H9 (cell line): Measurements from ENCODE around the gene LRRC38. TPM values are rescaled to one million over a fixed set of nuclear protein-coding genes. Genes with fewer than 3 reads are reported as not detected.

ENCODE experiments used
- DNase-seq: peaks from one replicate; pipeline ENCODE4 v3.0.0-alpha.2; 2017
- H2AFZ ChIP-seq: one replicate; pipeline ENCODE4 v1.6.1; 2013; ENCODE audit warnings: mild to moderate bottlenecking, low read length, control low read depth, moderate library complexity
- H2AK5ac ChIP-seq: 2 replicates; pipeline ENCODE4 v1.6.1; 2013; ENCODE audit warnings: low read length, control low read depth, mixed read lengths; ENCODE audit not compliant: insufficient read length
- H2BK120ac ChIP-seq: one replicate; pipeline ENCODE4 v1.6.1; 2013; ENCODE audit warnings: low read depth, mild to moderate bottlenecking, low read length, control low read depth, inconsistent platforms; ENCODE audit not compliant: poor library complexity, severe bottlenecking
- H2BK12ac ChIP-seq: 2 replicates; pipeline ENCODE4 v1.6.1; 2013; ENCODE audit warnings: low read length, control low read depth, mixed read lengths, low read depth; ENCODE audit not compliant: insufficient read length
- H2BK15ac ChIP-seq: 2 replicates; pipeline ENCODE4 v1.6.1; 2013; ENCODE audit warnings: low read depth, low read length, control low read depth
- H2BK20ac ChIP-seq: one replicate; pipeline ENCODE4 v1.6.1; 2013; ENCODE audit warnings: low read depth, mild to moderate bottlenecking, low read length, control low read depth, inconsistent platforms; ENCODE audit not compliant: poor library complexity, severe bottlenecking
- H2BK5ac ChIP-seq: 2 replicates; pipeline ENCODE4 v1.6.1; 2013; ENCODE audit warnings: low read length, control low read depth, mixed read lengths; ENCODE audit not compliant: insufficient read length
- H3K14ac ChIP-seq: 2 replicates; pipeline ENCODE4 v1.6.1; 2013; ENCODE audit warnings: low read length, control low read depth; ENCODE audit not compliant: insufficient read depth
- H3K18ac ChIP-seq: 2 replicates; pipeline ENCODE4 v1.6.1; 2013; ENCODE audit warnings: low read depth, mild to moderate bottlenecking, mixed read lengths, low read length, control low read depth; ENCODE audit not compliant: insufficient read length
- H3K23ac ChIP-seq: 2 replicates; pipeline ENCODE4 v1.6.1; 2013; ENCODE audit warnings: low read length, control low read depth, mixed read lengths, low read depth; ENCODE audit not compliant: insufficient read length
- H3K23me2 ChIP-seq: 2 replicates; pipeline ENCODE4 v1.6.1; 2013; ENCODE audit warnings: low read depth, mild to moderate bottlenecking, mixed read lengths, low read length, control low read depth; ENCODE audit not compliant: insufficient read length, poor library complexity, severe bottlenecking
- H3K27ac ChIP-seq: 2 replicates; pipeline ENCODE4 v1.5.1; 2013; ENCODE audit warnings: low read length, control low read depth, mixed read lengths, low read depth; ENCODE audit not compliant: insufficient read length
- H3K27me3 ChIP-seq: 2 replicates; pipeline ENCODE4 v1.6.1; 2013; ENCODE audit warnings: low read length, control low read depth, inconsistent platforms; ENCODE audit not compliant: insufficient read depth
- H3K4ac ChIP-seq: 2 replicates; pipeline ENCODE4 v1.6.1; 2013; ENCODE audit warnings: low read depth, mild to moderate bottlenecking, control low read depth, inconsistent platforms, low read length, moderate library complexity
- H3K4me1 ChIP-seq: 2 replicates; pipeline ENCODE4 v1.6.1; 2013; ENCODE audit warnings: low read length, control low read depth, inconsistent platforms; ENCODE audit not compliant: insufficient read depth
- H3K4me2 ChIP-seq: 2 replicates; pipeline ENCODE4 v1.6.1; 2013; ENCODE audit warnings: low read length, control low read depth, mixed read lengths; ENCODE audit not compliant: insufficient read length, insufficient read depth
- H3K56ac ChIP-seq: 2 replicates; pipeline ENCODE4 v1.6.1; 2013; ENCODE audit warnings: low read depth, mild to moderate bottlenecking, mixed read lengths, low read length, control low read depth; ENCODE audit not compliant: insufficient read length
- H3K79me1 ChIP-seq: 2 replicates; pipeline ENCODE4 v1.6.1; 2013; ENCODE audit warnings: low read depth, mild to moderate bottlenecking, moderate library complexity, low read length, control low read depth, inconsistent platforms; ENCODE audit not compliant: insufficient read depth, poor library complexity, severe bottlenecking
- H3K79me2 ChIP-seq: 2 replicates; pipeline ENCODE4 v1.6.1; 2013; ENCODE audit warnings: low read length, control low read depth, inconsistent platforms; ENCODE audit not compliant: insufficient read depth
- H3K9ac ChIP-seq: 2 replicates; pipeline ENCODE4 v1.6.1; 2013; ENCODE audit warnings: low read length, control low read depth, mixed read lengths; ENCODE audit not compliant: insufficient read length; ENCODE audit errors: extremely low read depth
- H3K9me3 ChIP-seq: one replicate; pipeline ENCODE4 v1.6.1; 2013; ENCODE audit warnings: low read depth, low read length, inconsistent platforms; ENCODE audit not compliant: control insufficient read depth
- H3T11ph ChIP-seq: one replicate; pipeline ENCODE4 v1.6.1; 2013; ENCODE audit warnings: mild to moderate bottlenecking, low read length, control low read depth, inconsistent platforms
- H4K20me1 ChIP-seq: one replicate; pipeline ENCODE4 v1.6.1; 2013; ENCODE audit not compliant: control insufficient read depth, insufficient read length, insufficient read depth
- H4K5ac ChIP-seq: 2 replicates; pipeline ENCODE4 v1.6.1; 2013; ENCODE audit warnings: low read depth, mild to moderate bottlenecking, mixed read lengths, low read length, control low read depth; ENCODE audit not compliant: insufficient read length
- H4K8ac ChIP-seq: replicated peaks from 2 replicates; pipeline ENCODE4 v1.6.1; 2013; ENCODE audit warnings: low read length, control low read depth, mixed read lengths, low read depth; ENCODE audit not compliant: insufficient read length
- H4K91ac ChIP-seq: 2 replicates; pipeline ENCODE4 v1.6.1; 2013; ENCODE audit warnings: low read depth, mild to moderate bottlenecking, moderate library complexity, mixed read lengths, low read length, control low read depth; ENCODE audit not compliant: insufficient read length
- H3K27ac Mint-ChIP-seq, 3 experiments: 2 replicates in 2 of 3; 3 replicates in 1 of 3; pipeline ENCODE4 v1.8.0; 2020 to 2021; ENCODE audit warnings: mixed read lengths in 3 of 3, mild to moderate bottlenecking in 1 of 3, moderate library complexity in 1 of 3
- H3K27me3 Mint-ChIP-seq: 2 replicates; pipeline ENCODE4 v1.8.0; 2021; ENCODE audit warnings: low read depth, mild to moderate bottlenecking, moderate library complexity, mixed read lengths
- H3K36me3 Mint-ChIP-seq, 3 experiments: 2 replicates in 2 of 3; 3 replicates in 1 of 3; pipeline ENCODE4 v1.8.0; 2020 to 2021; ENCODE audit warnings: low read depth in 3 of 3, mixed read lengths in 3 of 3; ENCODE audit not compliant: insufficient read depth in 1 of 3
- H3K4me1 Mint-ChIP-seq, 2 experiments: 2 replicates each; pipeline ENCODE4 v1.8.0; 2020; ENCODE audit warnings: mixed read lengths in 2 of 2
- H3K4me3 Mint-ChIP-seq, 2 experiments: 2 replicates in 1 of 2; 3 replicates in 1 of 2; pipeline ENCODE4 v1.8.0; 2020 to 2021; ENCODE audit warnings: mild to moderate bottlenecking in 2 of 2, mixed read lengths in 2 of 2, moderate library complexity in 1 of 2
- H3K9me3 Mint-ChIP-seq, 2 experiments: 2 replicates in 1 of 2; 3 replicates in 1 of 2; pipeline ENCODE4 v1.8.0; 2020; ENCODE audit warnings: mild to moderate bottlenecking in 2 of 2, mixed read lengths in 2 of 2, moderate library complexity in 1 of 2
- WGBS: extraction: QIAGEN DNeasy Blood & Tissue Kit; methylation state at CpG from one replicate; pipeline ENCODE4 v1.1.7; 2013; ENCODE audit warnings: missing lambda C conversion rate, low lambda C conversion rate, mixed read lengths; ENCODE audit not compliant: insufficient read length; ENCODE audit errors: extremely low coverage; 5-methylcytosine and 5-hydroxymethylcytosine counted together
- total RNA-seq: library from RNA; stranded (reverse); gene quantifications from 2 replicates; pipeline ENCODE4 v1.2.1, GENCODE V29; 2021
- TF ChIP-seq, protein P1 (sequence below): fragments of 200-600 bp; sonication (generic); conservative IDR thresholded peaks from 3 replicates; pipeline ENCODE4 v1.8.0; 2021; ENCODE audit warnings: antibody characterized with exemption, mild to moderate bottlenecking

LRRC38 gene
- total RNA-seq, 1 experiment from 2014 or later = 0.72 TPM

GRCh38 chr1:13432251-13432650, 81.6 kb downstream of the LRRC38 start:
- Histone ChIP-seq H2AFZ (no peak overlapping the region), H3T11ph (no peak overlapping the region), H3K9me3 (peaks cover 45% of the 10 kb centered on the region), H2BK12ac (no peak overlapping the region), H2BK120ac (no peak overlapping the region), H3K4me1 (no peaks in the 10 kb centered on the region), H4K8ac (no peak overlapping the region), H3K14ac (no peak overlapping the region), H3K27me3 (no peaks in the 10 kb centered on the region), H2BK20ac (no peak overlapping the region), H4K91ac (no peak overlapping the region), H3K18ac (no peak overlapping the region), H2BK5ac (no peak overlapping the region), H3K27ac (no peak overlapping the region), H3K4ac (no peak overlapping the region), H3K79me1 (no peaks in the 10 kb centered on the region), H3K23ac (no peak overlapping the region), H3K4me2 (no peak overlapping the region), H4K5ac (no peak overlapping the region), H2AK5ac (no peak overlapping the region), H3K79me2 (no peaks in the 10 kb centered on the region), H2BK15ac (no peak overlapping the region), H4K20me1 (no peaks in the 10 kb centered on the region), H3K56ac (no peak overlapping the region), H3K9ac (no peak overlapping the region), H3K23me2 (no peaks in the 10 kb centered on the region)
- Mint-ChIP-seq H3K27ac (no peak overlapping the region), H3K36me3 (peaks cover 6 to 27% (median 14%) of the 10 kb centered on the region in 3 experiments), H3K4me1 (no peaks in the 10 kb centered on the region), H3K27me3 (peaks cover 5% of the 10 kb centered on the region), H3K9me3 (peaks cover 69 to 92% of the 10 kb centered on the region in 2 experiments), H3K4me3 (no peak overlapping the region)
- no peak for DNase-seq
- WGBS = no CpG with 5 or more reads among the region's 3 CpGs
- TF ChIP-seq, protein P1, sequence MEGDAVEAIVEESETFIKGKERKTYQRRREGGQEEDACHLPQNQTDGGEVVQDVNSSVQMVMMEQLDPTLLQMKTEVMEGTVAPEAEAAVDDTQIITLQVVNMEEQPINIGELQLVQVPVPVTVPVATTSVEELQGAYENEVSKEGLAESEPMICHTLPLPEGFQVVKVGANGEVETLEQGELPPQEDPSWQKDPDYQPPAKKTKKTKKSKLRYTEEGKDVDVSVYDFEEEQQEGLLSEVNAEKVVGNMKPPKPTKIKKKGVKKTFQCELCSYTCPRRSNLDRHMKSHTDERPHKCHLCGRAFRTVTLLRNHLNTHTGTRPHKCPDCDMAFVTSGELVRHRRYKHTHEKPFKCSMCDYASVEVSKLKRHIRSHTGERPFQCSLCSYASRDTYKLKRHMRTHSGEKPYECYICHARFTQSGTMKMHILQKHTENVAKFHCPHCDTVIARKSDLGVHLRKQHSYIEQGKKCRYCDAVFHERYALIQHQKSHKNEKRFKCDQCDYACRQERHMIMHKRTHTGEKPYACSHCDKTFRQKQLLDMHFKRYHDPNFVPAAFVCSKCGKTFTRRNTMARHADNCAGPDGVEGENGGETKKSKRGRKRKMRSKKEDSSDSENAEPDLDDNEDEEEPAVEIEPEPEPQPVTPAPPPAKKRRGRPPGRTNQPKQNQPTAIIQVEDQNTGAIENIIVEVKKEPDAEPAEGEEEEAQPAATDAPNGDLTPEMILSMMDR = no peak
